ENCODE measurements around the gene MAN1A1.
"Not testable (repeated sequence)": the region's sequence is repeated elsewhere in the genome, so short reads cannot be mapped to it uniquely, and the experiment has no call there.

MAN1A1 gene

GRCh38 chr6:119349361-119350201 is at the start of gene MAN1A1:
MAN1A1 (minus strand) TSS chr6:119349761; CDS start chr6:119349065, 696 bp downstream.
- DNase-seq = peak; percentile 87 to 89

- DNase-seq = no peak
Measured at GRCh38 chr6:119395192-119395591, 45.6 kb upstream of the MAN1A1 start.

- DNase-seq = no peak
Measured at GRCh38 chr6:119390247-119390793, 40.8 kb upstream of the MAN1A1 start.

GRCh38 chr6:119385994-119386393 is 36.4 kb upstream of the MAN1A1 start:
- DNase-seq = no peak

- DNase-seq = no peak
Measured at GRCh38 chr6:119384444-119384843, 34.9 kb upstream of the MAN1A1 start.

GRCh38 chr6:119379809-119380208 is 30.2 kb upstream of the MAN1A1 start:
- no peak for DNase-seq

GRCh38 chr6:119377043-119377442 is 27.5 kb upstream of the MAN1A1 start:
- DNase-seq = not testable (repeated sequence)

- no peak for DNase-seq
Measured at GRCh38 chr6:119370080-119370479, 20.5 kb upstream of the MAN1A1 start.

GRCh38 chr6:119368921-119369320 is 19.4 kb upstream of the MAN1A1 start:
- DNase-seq = no peak

DNA sequence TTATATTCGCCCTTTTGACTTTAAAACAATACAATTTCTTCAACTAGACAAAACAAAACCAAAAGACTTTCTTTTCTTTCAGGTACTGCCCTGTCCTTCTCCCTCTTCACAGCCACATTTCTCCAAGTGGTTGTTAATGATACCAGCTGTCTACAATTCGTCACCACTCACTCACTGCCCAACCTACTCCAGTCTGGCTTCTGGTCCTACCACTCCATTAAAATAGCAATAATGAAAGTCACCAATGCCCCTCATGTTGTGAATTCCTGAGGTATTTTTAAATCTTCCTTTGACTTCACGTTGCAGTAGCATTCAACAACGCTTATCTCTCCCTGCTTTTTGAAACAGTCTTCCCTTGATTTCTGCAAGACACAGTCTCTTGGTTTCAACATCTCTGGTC is 11.6 kb upstream of the MAN1A1 start:
- DNase-seq = no peak

- no peak for DNase-seq
Measured at GRCh38 chr6:119360262-119360915, 10.8 kb upstream of the MAN1A1 start.

- no peak for DNase-seq
Measured at GRCh38 chr6:119355890-119356289, 6.3 kb upstream of the MAN1A1 start.

- no peak for DNase-seq
Measured at GRCh38 chr6:119355157-119355556, 5.6 kb upstream of the MAN1A1 start.

- DNase-seq = no peak
Measured at GRCh38 chr6:119353696-119354095, 4.1 kb upstream of the MAN1A1 start.

GRCh38 chr6:119352001-119352400 is 2.4 kb upstream of the MAN1A1 start:
- no peak for DNase-seq

DNA sequence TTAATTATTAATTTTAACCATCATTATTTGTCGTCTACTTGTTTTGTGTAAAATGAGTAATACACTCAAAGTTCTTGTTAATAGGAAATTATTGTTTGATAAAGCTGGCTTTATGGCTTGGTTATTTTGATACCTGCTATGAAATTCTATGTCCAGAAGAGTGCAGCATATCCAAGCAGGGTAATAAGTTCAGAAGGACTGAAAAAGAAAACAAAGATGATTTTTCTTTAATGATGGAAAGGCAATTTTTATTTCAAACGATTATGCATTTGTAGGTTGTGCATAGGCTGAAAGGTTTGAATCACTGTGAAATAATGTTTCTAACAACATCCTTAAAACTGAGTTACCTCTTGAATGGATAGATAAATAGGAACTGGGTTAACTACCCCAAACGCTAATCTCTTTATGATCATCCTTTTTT is 1.4 kb upstream of the MAN1A1 start:
- DNase-seq = no peak

GRCh38 chr6:119350202-119350951 is 816 bp upstream of the MAN1A1 start:
- DNase-seq = peak in 1 of 2 experiments; percentile 43

- peak in 1 of 2 experiments; percentile 20 for DNase-seq
Measured at GRCh38 chr6:119348748-119349360, 707 bp downstream of the MAN1A1 start.

GRCh38 chr6:119348096-119348747 is 1.3 kb downstream of the MAN1A1 start:
- peak; percentile 23 to 31 for DNase-seq

DNA sequence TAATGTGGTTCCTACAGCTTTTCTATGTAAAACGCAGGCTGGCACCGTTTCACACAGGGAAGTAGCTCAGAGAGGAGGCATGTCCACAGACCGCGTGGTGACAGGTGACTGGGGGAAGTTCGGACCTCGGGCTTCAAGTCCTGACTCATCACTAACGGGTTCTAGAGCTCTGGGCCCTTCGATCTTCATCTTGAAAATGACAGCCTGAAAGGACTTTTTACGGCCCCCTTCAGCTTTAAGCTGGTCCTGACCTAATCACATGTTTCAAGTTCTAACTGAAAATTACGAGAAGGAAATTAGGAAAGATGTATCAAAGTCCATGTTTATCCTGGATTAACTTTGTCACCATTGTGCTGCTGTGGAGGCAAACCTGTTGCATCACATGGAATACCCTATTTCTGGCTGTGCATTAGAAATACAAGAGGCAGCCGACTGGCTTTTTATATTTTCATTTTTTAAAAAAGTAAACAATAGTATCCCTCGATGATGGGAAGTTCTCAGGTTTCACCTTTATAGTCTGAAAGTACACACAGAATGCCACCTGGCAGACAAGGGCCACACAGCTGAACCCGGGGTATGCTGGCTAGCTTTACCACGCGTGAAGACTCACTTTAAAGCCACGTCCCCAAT is 2.0 kb downstream of the MAN1A1 start:
- DNase-seq = peak in 1 of 2 experiments; percentile 11

- DNase-seq = no peak
Measured at GRCh38 chr6:119346936-119347335, 2.6 kb downstream of the MAN1A1 start.

GRCh38 chr6:119346450-119346849 is 3.1 kb downstream of the MAN1A1 start:
- no peak for DNase-seq
